ENCODE measurements around the gene SLC16A8.
A peak's percentile ranks its signal among the peaks of the same experiment; 100 is the strongest.
"Not testable (repeated sequence)": the region's sequence is repeated elsewhere in the genome, so short reads cannot be mapped to it uniquely, and the experiment has no call there.

SLC16A8 gene

GRCh38 chr22:38086001-38086845, 2.2 kb upstream of the SLC16A8 start:
- DNase-seq (ENCODE audit: low read depth), result no peak

- no peak for DNase-seq (ENCODE audit: low read depth)
These were observed 1.5 kb upstream of the SLC16A8 start for GRCh38 chr22:38085501-38085900.

GRCh38 chr22:38085056-38085455, 1.1 kb upstream of the SLC16A8 start:
- no peak for DNase-seq (ENCODE audit: low read depth)

- no peak for DNase-seq (ENCODE audit: low read depth)
These were observed 836 bp downstream of the SLC16A8 start for GRCh38 chr22:38082986-38083710.

GRCh38 chr22:38081941-38082828, 1.8 kb downstream of the SLC16A8 start:
- no peak for DNase-seq (ENCODE audit: low read depth)

GRCh38 chr22:38081636-38081940, 2.4 kb downstream of the SLC16A8 start:
- no peak for DNase-seq (ENCODE audit: low read depth)

- peak; percentile 15 for DNase-seq (ENCODE audit: low read depth)
These were observed 2.9 kb downstream of the SLC16A8 start for GRCh38 chr22:38080850-38081635.

- no peak for DNase-seq (ENCODE audit: low read depth)
These were observed 3.5 kb downstream of the SLC16A8 start for GRCh38 chr22:38080474-38080849.

GRCh38 chr22:38079804-38080203, 4.2 kb downstream of the SLC16A8 start:
- DNase-seq (ENCODE audit: low read depth), result no peak

- DNase-seq (ENCODE audit: low read depth), result not testable (repeated sequence)
These were observed 4.8 kb downstream of the SLC16A8 start for GRCh38 chr22:38079208-38079607.

- DNase-seq (ENCODE audit: low read depth), result no peak
These were observed 5.7 kb downstream of the SLC16A8 start for GRCh38 chr22:38078046-38078840.

GRCh38 chr22:38077595-38077994, 6.4 kb downstream of the SLC16A8 start:
- DNase-seq (ENCODE audit: low read depth), result no peak

GRCh38 chr22:38077096-38077495, 6.9 kb downstream of the SLC16A8 start:
- no peak for DNase-seq (ENCODE audit: low read depth)

GRCh38 chr22:38075961-38076360, 8.0 kb downstream of the SLC16A8 start:
- no peak for DNase-seq (ENCODE audit: low read depth)

- no peak for DNase-seq (ENCODE audit: low read depth)
These were observed 8.7 kb downstream of the SLC16A8 start for GRCh38 chr22:38075105-38075825.

- DNase-seq (ENCODE audit: low read depth), result peak; percentile 37
These were observed 9.5 kb downstream of the SLC16A8 start for GRCh38 chr22:38074181-38075104.

- no peak for DNase-seq (ENCODE audit: low read depth)
These were observed 10.5 kb downstream of the SLC16A8 start for GRCh38 chr22:38073150-38074130.
